GM19397 (cell line): Measurements from ENCODE around the gene KCND3.

ENCODE experiments used
- ATAC-seq: cut with Tn5 transposase; IDR thresholded peaks from one replicate; pipeline ENCODE4 v1.9.1; 2021; ENCODE audit warnings: mild to moderate bottlenecking, moderate library complexity; ENCODE audit not compliant: unreplicated experiment

The KCND3 gene

GRCh38 chr1:111851552-111851951 lies 137.9 kb downstream of the KCND3 start:
- ATAC-seq = no peak

- no peak for ATAC-seq
These were observed 139.4 kb downstream of the KCND3 start for GRCh38 chr1:111850109-111850508.

- ATAC-seq = no peak
These were observed 140.5 kb downstream of the KCND3 start for GRCh38 chr1:111848852-111849545.

GRCh38 chr1:111847466-111847865 lies 142.0 kb downstream of the KCND3 start:
- no peak for ATAC-seq

GRCh38 chr1:111846842-111847241 lies 142.6 kb downstream of the KCND3 start:
- ATAC-seq = no peak

- no peak for ATAC-seq
These were observed 146.3 kb downstream of the KCND3 start for GRCh38 chr1:111843177-111843576.

- ATAC-seq = no peak
These were observed 147.1 kb downstream of the KCND3 start for GRCh38 chr1:111842411-111842810.

- ATAC-seq = no peak
These were observed 147.7 kb downstream of the KCND3 start for GRCh38 chr1:111841746-111842145.

GRCh38 chr1:111841189-111841588 lies 148.3 kb downstream of the KCND3 start:
- ATAC-seq = no peak

GRCh38 chr1:111837393-111837792 lies 152.1 kb downstream of the KCND3 start:
- ATAC-seq = no peak

GRCh38 chr1:111836111-111836510 lies 153.4 kb downstream of the KCND3 start:
- ATAC-seq = no peak

GRCh38 chr1:111835514-111835913 lies 154.0 kb downstream of the KCND3 start:
- no peak for ATAC-seq

GRCh38 chr1:111834956-111835355 lies 154.5 kb downstream of the KCND3 start:
- no peak for ATAC-seq

- ATAC-seq = no peak
These were observed 156.1 kb downstream of the KCND3 start for GRCh38 chr1:111833334-111833733.

GRCh38 chr1:111832521-111833155 lies 156.8 kb downstream of the KCND3 start:
- ATAC-seq = no peak

GRCh38 chr1:111831153-111831552 lies 158.3 kb downstream of the KCND3 start:
- ATAC-seq = no peak

- no peak for ATAC-seq
These were observed 161.5 kb downstream of the KCND3 start for GRCh38 chr1:111827946-111828345.

- no peak for ATAC-seq
These were observed 163.2 kb downstream of the KCND3 start for GRCh38 chr1:111826278-111826677.

- ATAC-seq = no peak
These were observed 164.3 kb downstream of the KCND3 start for GRCh38 chr1:111825217-111825616.

- no peak for ATAC-seq
These were observed 167.3 kb downstream of the KCND3 start for GRCh38 chr1:111822138-111822537.

GRCh38 chr1:111821121-111821745 lies 168.2 kb downstream of the KCND3 start:
- ATAC-seq = no peak

GRCh38 chr1:111819566-111820263 lies 169.8 kb downstream of the KCND3 start:
- no peak for ATAC-seq
